Measurements from ENCODE around the gene RPS6KA5.
"Not testable (repeated sequence)": the region's sequence is repeated elsewhere in the genome, so short reads cannot be mapped to it uniquely, and the experiment has no call there.

The RPS6KA5 gene

DNA sequence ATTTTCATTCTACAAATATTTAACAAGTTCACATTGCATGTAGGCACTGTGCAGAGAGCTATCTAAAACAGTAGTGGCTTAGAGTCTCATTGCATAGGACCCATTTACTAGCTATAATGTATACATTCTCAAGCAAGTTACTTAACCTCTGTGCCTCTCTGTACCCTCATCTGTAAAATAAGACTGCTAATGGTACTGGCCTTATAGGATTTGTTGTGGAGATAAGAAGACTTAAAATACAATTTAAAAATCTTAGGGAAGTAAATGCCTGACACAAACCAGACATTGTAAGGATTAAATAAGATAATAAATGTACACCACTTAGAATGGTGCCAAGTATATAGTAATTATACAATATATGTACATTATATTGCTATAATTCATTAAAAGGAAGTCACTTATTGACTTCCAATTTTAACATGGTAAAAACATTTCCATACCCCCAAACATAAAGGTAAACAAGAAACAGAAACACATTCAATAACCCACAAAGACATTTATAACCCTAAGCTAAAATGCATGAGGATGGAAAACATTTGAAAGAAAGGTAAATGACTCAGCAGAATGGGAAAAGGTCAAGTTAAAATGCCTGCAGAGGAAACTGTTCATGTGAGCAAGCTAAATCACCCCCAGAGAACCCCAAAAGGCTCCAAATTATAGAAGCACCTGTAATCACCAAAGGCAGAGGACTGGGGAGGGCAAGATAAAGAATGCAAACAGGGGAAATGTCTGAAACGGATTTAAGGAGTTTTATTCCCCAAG, 30.8 kb downstream of the RPS6KA5 start:
- FAIRE-seq = peak; percentile 38
- TF ChIP-seq, protein P1, sequence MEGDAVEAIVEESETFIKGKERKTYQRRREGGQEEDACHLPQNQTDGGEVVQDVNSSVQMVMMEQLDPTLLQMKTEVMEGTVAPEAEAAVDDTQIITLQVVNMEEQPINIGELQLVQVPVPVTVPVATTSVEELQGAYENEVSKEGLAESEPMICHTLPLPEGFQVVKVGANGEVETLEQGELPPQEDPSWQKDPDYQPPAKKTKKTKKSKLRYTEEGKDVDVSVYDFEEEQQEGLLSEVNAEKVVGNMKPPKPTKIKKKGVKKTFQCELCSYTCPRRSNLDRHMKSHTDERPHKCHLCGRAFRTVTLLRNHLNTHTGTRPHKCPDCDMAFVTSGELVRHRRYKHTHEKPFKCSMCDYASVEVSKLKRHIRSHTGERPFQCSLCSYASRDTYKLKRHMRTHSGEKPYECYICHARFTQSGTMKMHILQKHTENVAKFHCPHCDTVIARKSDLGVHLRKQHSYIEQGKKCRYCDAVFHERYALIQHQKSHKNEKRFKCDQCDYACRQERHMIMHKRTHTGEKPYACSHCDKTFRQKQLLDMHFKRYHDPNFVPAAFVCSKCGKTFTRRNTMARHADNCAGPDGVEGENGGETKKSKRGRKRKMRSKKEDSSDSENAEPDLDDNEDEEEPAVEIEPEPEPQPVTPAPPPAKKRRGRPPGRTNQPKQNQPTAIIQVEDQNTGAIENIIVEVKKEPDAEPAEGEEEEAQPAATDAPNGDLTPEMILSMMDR (IDR thresholded peaks at IDR 0.05; ENCODE audit: insufficient read depth, missing control alignments) = no peak

DNA sequence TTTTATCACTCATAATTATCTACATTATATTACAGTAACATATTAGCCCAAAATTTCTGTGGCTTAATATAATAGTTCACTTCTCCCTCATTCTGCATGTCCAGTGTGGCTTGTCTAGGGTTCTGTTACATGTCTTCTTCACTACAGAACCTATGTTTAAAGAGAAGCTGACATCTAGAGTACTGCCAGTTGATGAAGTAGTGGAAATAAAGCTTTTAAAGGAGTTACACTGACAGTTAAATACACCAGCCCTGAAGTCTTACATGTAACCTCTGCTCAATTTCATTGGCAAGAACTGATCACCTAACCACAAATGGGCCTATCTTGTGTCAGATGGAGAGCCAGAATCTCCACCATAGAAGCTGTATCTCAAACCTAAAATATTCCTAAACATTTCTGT, 32.9 kb downstream of the RPS6KA5 start:
- TF ChIP-seq, protein P1 (IDR thresholded peaks at IDR 0.05; ENCODE audit: insufficient read depth, missing control alignments) = no peak
- no peak for FAIRE-seq
- DNase-seq (ENCODE audit: insufficient read length, low spot score) = no peak

More for the DNA sequence above, 30.8 kb downstream of the RPS6KA5 start:
- DNase-seq (ENCODE audit: insufficient read length, low spot score) = no peak

DNA sequence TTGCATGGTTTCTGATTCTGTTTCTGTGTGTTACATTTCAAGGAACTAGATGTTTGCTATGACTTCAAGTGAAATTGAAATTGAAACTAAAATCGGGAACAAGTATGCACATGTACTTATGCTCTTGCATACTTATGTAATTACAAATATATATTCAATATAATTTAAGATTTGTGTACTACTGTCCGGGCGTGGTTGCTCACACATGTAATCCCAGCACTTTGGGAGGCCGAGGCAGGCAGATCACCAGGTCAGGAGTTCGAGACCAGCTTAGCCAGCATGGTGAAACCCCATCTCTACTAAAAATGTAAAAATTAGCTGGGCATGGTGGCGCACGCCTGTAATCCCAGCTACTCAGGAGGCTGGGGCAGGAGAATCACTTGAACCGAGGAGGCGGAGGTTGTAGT, 37.8 kb downstream of the RPS6KA5 start:
- not testable (repeated sequence) for FAIRE-seq; DNase-seq (ENCODE audit: insufficient read length, low spot score)

DNA sequence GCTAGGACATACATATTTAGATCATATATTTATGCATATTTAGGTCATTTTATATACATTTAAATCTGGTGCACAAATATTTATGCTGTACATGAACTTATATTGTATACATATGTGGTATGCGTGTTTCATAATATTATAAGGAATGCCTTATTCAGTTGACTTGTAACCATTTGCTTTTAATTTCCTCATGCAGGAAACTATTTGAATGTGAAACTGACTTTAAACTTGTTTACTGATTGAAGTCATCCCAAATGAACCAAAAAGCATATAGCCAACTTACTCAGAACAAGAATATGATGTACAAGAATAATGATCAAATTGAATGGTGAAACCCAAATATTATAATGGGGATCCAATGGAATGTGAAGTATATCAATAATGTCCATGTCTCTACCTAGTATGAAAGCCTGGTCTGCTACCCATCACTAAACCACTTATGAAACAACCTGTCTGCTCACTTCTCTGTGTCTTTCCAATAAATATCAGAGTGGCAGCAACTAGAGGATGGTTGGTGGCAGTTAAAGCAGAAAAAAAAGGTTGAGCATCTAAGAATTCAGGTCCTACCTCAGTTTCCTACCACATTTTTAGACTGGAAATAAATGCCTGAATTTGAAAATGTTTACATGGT, 38.3 kb downstream of the RPS6KA5 start:
- FAIRE-seq = no peak
- TF ChIP-seq, protein P1 (IDR thresholded peaks at IDR 0.05; ENCODE audit: insufficient read depth, missing control alignments) = no peak
- no peak for DNase-seq (ENCODE audit: insufficient read length, low spot score)

DNA sequence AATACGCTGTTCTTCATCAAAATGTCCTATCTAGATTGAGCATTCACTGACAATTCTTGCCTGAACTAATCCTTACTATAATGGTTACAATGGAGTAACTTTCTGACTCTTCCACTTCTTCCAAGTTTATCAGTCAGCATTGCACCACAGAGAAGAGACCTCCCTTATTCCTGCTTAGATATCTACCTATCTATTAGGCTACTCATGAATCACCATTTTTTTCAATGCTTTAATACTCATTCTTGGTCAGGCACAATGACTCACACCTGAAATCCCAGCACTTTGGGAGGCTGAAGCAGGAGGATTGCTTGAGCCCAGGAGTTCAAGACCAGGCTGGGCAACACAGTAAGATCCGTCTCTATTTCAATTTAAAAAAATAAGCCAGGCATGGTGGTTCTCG, 39.3 kb downstream of the RPS6KA5 start:
- TF ChIP-seq, protein P1 (IDR thresholded peaks at IDR 0.05; ENCODE audit: insufficient read depth, missing control alignments) = no peak
- DNase-seq (ENCODE audit: insufficient read length, low spot score) (no peak), FAIRE-seq (no peak)

DNA sequence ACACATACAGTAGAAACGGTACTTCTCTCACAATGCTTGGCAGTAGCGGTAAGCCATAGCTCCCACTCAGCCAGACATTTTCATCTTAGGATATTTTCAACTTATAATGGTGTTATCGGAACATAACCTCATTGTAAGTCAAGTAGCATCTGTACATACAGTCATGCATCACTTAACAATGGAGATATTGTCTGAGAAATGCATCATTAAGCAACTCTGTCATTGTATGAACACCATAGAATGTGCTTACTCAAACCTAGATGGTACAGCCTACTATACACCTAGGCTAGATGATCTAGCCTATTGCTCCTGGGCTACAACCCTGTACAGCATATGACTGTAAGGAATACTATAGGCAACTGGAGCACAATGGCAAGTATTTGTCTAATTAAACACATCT, 40.8 kb downstream of the RPS6KA5 start:
- TF ChIP-seq, protein P1 (IDR thresholded peaks at IDR 0.05; ENCODE audit: insufficient read depth, missing control alignments) = no peak
- no peak for DNase-seq (ENCODE audit: insufficient read length, low spot score)
- FAIRE-seq = no peak

DNA sequence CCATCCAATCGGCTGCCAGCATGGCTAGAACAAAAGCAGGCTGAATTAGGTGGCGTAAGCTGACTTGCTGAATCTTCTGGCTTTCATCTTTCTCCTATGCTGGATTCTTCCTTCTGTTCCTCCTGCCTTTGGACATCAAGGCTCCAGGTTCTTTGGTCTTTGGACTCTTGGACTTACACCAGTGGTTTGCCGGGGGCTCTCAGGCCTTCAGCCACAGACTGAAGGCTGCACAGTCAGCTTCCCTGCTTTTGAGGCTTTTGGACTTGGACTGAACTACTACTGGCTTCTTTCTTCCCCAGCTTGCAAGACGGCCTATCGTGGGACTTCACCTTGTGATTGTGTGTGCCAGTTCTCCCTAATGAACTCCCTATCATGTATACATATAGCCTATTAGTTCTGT, 42.0 kb downstream of the RPS6KA5 start:
- TF ChIP-seq, protein P1 (IDR thresholded peaks at IDR 0.05; ENCODE audit: insufficient read depth, missing control alignments) = no peak
- FAIRE-seq = no peak
- DNase-seq (ENCODE audit: insufficient read length, low spot score) = no peak

Measured in D721Med (cell line).